GM23248 (cell line): ENCODE measurements around the gene SPAG9. TPM values are rescaled to one million over a fixed set of nuclear protein-coding genes. Genes with fewer than 3 reads are reported as not detected.
"Not testable (repeated sequence)": the region's sequence is repeated elsewhere in the genome, so short reads cannot be mapped to it uniquely, and the experiment has no call there.

Source experiments
- DNase-seq: peaks from one replicate; pipeline ENCODE4 v3.0.0-alpha.2; 2015
- H2AFZ ChIP-seq: fragments of 200-600 bp; sonication (generic); 2 replicates; pipeline ENCODE4 v1.6.1; 2016; ENCODE audit warnings: antibody characterized with exemption
- H3F3A ChIP-seq: fragments of 200-600 bp; sonication (generic); 2 replicates; pipeline ENCODE4 v1.6.1; 2016; ENCODE audit warnings: mild to moderate bottlenecking, antibody characterized with exemption, mixed run types; ENCODE audit not compliant: insufficient read depth
- H3K27ac ChIP-seq: fragments of 200-600 bp; sonication (generic); 2 replicates; pipeline ENCODE4 v1.5.1; 2016; ENCODE audit warnings: mild to moderate bottlenecking
- H3K27me3 ChIP-seq: fragments of 200-600 bp; sonication (generic); replicated peaks from 2 replicates; pipeline ENCODE4 v1.6.1; 2016; ENCODE audit warnings: mild to moderate bottlenecking; ENCODE audit not compliant: insufficient read depth
- H3K36me3 ChIP-seq: fragments of 200-600 bp; sonication (generic); 2 replicates; pipeline ENCODE4 v1.6.1; 2016; ENCODE audit warnings: low read depth, mild to moderate bottlenecking
- H3K4me1 ChIP-seq: fragments of 200-600 bp; sonication (generic); 2 replicates; pipeline ENCODE4 v1.6.1; 2016; ENCODE audit warnings: mild to moderate bottlenecking; ENCODE audit not compliant: insufficient read depth
- H3K4me2 ChIP-seq: fragments of 200-600 bp; sonication (generic); one replicate; pipeline ENCODE4 v1.6.1; 2016; ENCODE audit warnings: mild to moderate bottlenecking; ENCODE audit not compliant: unreplicated experiment
- H3K4me3 ChIP-seq: fragments of 200-600 bp; sonication (generic); 2 replicates; pipeline ENCODE4 v1.5.1; 2016; ENCODE audit warnings: mild to moderate bottlenecking
- H3K79me2 ChIP-seq: fragments of 200-600 bp; sonication (generic); 2 replicates; pipeline ENCODE4 v1.6.1; 2016; ENCODE audit warnings: mild to moderate bottlenecking; ENCODE audit not compliant: insufficient read depth
- H3K9ac ChIP-seq: fragments of 200-600 bp; sonication (generic); 2 replicates; pipeline ENCODE4 v1.6.1; 2016; ENCODE audit warnings: mild to moderate bottlenecking
- H3K9me2 ChIP-seq: fragments of 200-600 bp; sonication (generic); 2 replicates; pipeline ENCODE4 v1.6.1; 2016; ENCODE audit warnings: mixed run types, mild to moderate bottlenecking, moderate library complexity; ENCODE audit not compliant: insufficient read depth
- H3K9me3 ChIP-seq: fragments of 200-600 bp; sonication (generic); one replicate; pipeline ENCODE4 v1.6.1; 2017; ENCODE audit warnings: low read depth
- H4K20me1 ChIP-seq: fragments of 200-600 bp; sonication (generic); 2 replicates; pipeline ENCODE4 v1.6.0; 2016; ENCODE audit not compliant: insufficient read depth
- EZH2 ChIP-seq: fragments of 200-600 bp; sonication (generic); IDR thresholded peaks from 2 replicates; pipeline ENCODE4 v1.6.1; 2018; ENCODE audit warnings: antibody characterized with exemption, mild to moderate bottlenecking; ENCODE audit not compliant: insufficient read depth, poor library complexity, severe bottlenecking
- EZH2phosphoT487 ChIP-seq: fragments of 200-600 bp; sonication (generic); IDR thresholded peaks from 2 replicates; pipeline ENCODE4 v1.6.1; 2018; ENCODE audit warnings: antibody characterized with exemption, moderate library complexity, mild to moderate bottlenecking, low read depth; ENCODE audit not compliant: insufficient read depth
- WGBS, 2 experiments: methylation state at CpG; one replicate each; pipeline ENCODE4 v1.1.6; 2015 to 2017; ENCODE audit warnings: low lambda C conversion rate in 2 of 2, low coverage in 1 of 2; ENCODE audit errors: missing lambda C conversion rate in 2 of 2; 5-methylcytosine and 5-hydroxymethylcytosine counted together
- in situ Hi-C: fragments of 300-500 bp; cut with MboI; formaldehyde crosslinking; loops from 2 replicates; pipeline ENCODE4 v1.15.0; 2020
- polyA plus RNA-seq: library from polyadenylated mRNA; unstranded; fragments of >200 nt; fragmentation: Nextera tagmentation; extraction: Ambion mirVana; gene quantifications from 2 replicates; pipeline ENCODE4 v1.2.1, GENCODE V29; 2016
- total RNA-seq: library from RNA; depleted of rRNA; stranded (reverse); fragments of >200 nt; shearing (Covaris generic); gene quantifications from 2 replicates; pipeline ENCODE4 v1.2.3, GENCODE V29; 2014

The SPAG9 gene
- total and polyA plus RNA-seq, 2 experiments from 2014 or later, result 21.5 to 58.8 TPM

GRCh38 chr17:51128076-51128475, 7.4 kb upstream of the SPAG9 start:
- H3K4me1 ChIP-seq, result peaks cover 5% of the 10 kb centered on the region
- no peaks in the 10 kb centered on the region for H3K79me2 ChIP-seq
- no peaks in the 10 kb centered on the region for H3K36me3 ChIP-seq
- in situ Hi-C loops, result no loop called here
- no peak for TF ChIP-seq EZH2phosphoT487
- TF ChIP-seq EZH2, result no peak
- no peak overlapping the region for H2AFZ ChIP-seq
- no peak overlapping the region for H3K4me3 ChIP-seq
- H3K27me3 ChIP-seq, result no peaks in the 10 kb centered on the region
- no peaks in the 10 kb centered on the region for H3K9me2 ChIP-seq
- no peak overlapping the region for H3K9ac ChIP-seq
- H3K9me3 ChIP-seq, result no peaks in the 10 kb centered on the region
- 37 to 42% methylated on average over 3 of the region's 3 CpGs for WGBS, 2 experiments
- peak; percentile 39 for DNase-seq
- 0 out of 2 replicates have a peak, but pooled peaks cover 3% of the 10 kb centered on the region for H3F3A ChIP-seq
- H3K27ac ChIP-seq, result no peak overlapping the region
- H4K20me1 ChIP-seq, result no peaks in the 10 kb centered on the region
- H3K4me2 ChIP-seq, result no peak overlapping the region

- Histone ChIP-seq H3K4me3 (no peak overlapping the region), H3F3A (peaks cover 17% of the 10 kb centered on the region), H3K9ac (no peak overlapping the region), H3K27ac (no peak overlapping the region), H2AFZ (no peak overlapping the region), H3K79me2 (peaks cover 7% of the 10 kb centered on the region), H3K4me1 (peaks cover 12% of the 10 kb centered on the region; the same call in 1 of the 2 replicates), H3K9me2 (no peaks in the 10 kb centered on the region), H4K20me1 (no peaks in the 10 kb centered on the region), H3K4me2 (no peak overlapping the region), H3K9me3 (no peaks in the 10 kb centered on the region), H3K36me3 (no peaks in the 10 kb centered on the region), H3K27me3 (no peaks in the 10 kb centered on the region)
- in situ Hi-C loops, result no loop called here
- no peak for DNase-seq
- 75 to 80% methylated on average over 5 of the region's 5 CpGs for WGBS, 2 experiments
- TF ChIP-seq EZH2, result no peak
- TF ChIP-seq EZH2phosphoT487, result no peak
Measured at GRCh38 chr17:51124640-51125503, 4.2 kb upstream of the SPAG9 start.

GRCh38 chr17:51122473-51123115, 1.9 kb upstream of the SPAG9 start:
- DNase-seq, H3K9me2 ChIP-seq, H4K20me1 ChIP-seq, H3K9me3 ChIP-seq, H3K27me3 ChIP-seq, H3K36me3 ChIP-seq, in situ Hi-C loops: not testable (repeated sequence)
- peaks cover 27% of the 10 kb centered on the region for H3K4me1 ChIP-seq
- 89 to 90% methylated on average over 10 of the region's 10 CpGs for WGBS, 2 experiments
- peak overlapping the region; percentile 100 for H3K4me2 ChIP-seq
- peak overlapping the region; percentile 100 for H3K27ac ChIP-seq
- peak overlapping the region; percentile 79 for H2AFZ ChIP-seq
- H3K79me2 ChIP-seq, result peaks cover 29% of the 10 kb centered on the region
- peak overlapping the region; percentile 100 for H3K9ac ChIP-seq
- H3F3A ChIP-seq, result peaks cover 21% of the 10 kb centered on the region
- H3K4me3 ChIP-seq, result peak overlapping the region; percentile 87

GRCh38 chr17:51121620-51122472, 1.2 kb upstream of the SPAG9 start:
- Histone ChIP-seq H3K4me1 (peaks cover 32% of the 10 kb centered on the region), H3K9ac (peak overlapping the region; percentile 100), H3F3A (peaks cover 21% of the 10 kb centered on the region), H3K4me2 (peak overlapping the region; percentile 100), H3K4me3 (peak overlapping the region; percentile 87), H2AFZ (peak overlapping the region; percentile 79), H3K27me3 (no peaks in the 10 kb centered on the region), H3K27ac (peak overlapping the region; percentile 100), H3K79me2 (peaks cover 37% of the 10 kb centered on the region), H3K36me3 (no peaks in the 10 kb centered on the region), H3K9me2 (no peaks in the 10 kb centered on the region), H4K20me1 (peaks cover 4% of the 10 kb centered on the region; the same call in 1 of the 2 replicates), H3K9me3 (no peaks in the 10 kb centered on the region)
- peak; percentile 99 for DNase-seq
- WGBS, 2 experiments, result 9% methylated on average over 23 of the region's 23 CpGs
- TF ChIP-seq EZH2, result no peak
- no peak for TF ChIP-seq EZH2phosphoT487
- in situ Hi-C loops, result no loop called here
